ENCODE results near the gene KLF11. TPM values are rescaled to one million over a fixed set of nuclear protein-coding genes. Genes with fewer than 3 reads are reported as not detected.
"Not testable (repeated sequence)": the region's sequence is repeated elsewhere in the genome, so short reads cannot be mapped to it uniquely, and the experiment has no call there.

Gene KLF11
- total RNA-seq, 1 experiment from 2014 or later: 6.5 TPM

- DNase-seq (ENCODE audit: low spot score): no peak
These were observed 34.0 kb upstream of the KLF11 start for GRCh38 chr2:10009271-10009810.

- DNase-seq (ENCODE audit: low spot score): no peak
These were observed 33.3 kb upstream of the KLF11 start for GRCh38 chr2:10009811-10010781.

GRCh38 chr2:10010861-10011605 lies 32.3 kb upstream of the KLF11 start:
- DNase-seq (ENCODE audit: low spot score): not testable (repeated sequence)

- DNase-seq (ENCODE audit: low spot score): not testable (repeated sequence)
These were observed 31.6 kb upstream of the KLF11 start for GRCh38 chr2:10011606-10012325.

GRCh38 chr2:10012366-10012962 lies 30.9 kb upstream of the KLF11 start:
- not testable (repeated sequence) for DNase-seq (ENCODE audit: low spot score)

GRCh38 chr2:10012963-10013461 lies 30.3 kb upstream of the KLF11 start:
- DNase-seq (ENCODE audit: low spot score): no peak

- not testable (repeated sequence) for DNase-seq (ENCODE audit: low spot score)
These were observed 29.5 kb upstream of the KLF11 start for GRCh38 chr2:10013651-10014417.

- DNase-seq (ENCODE audit: low spot score): no peak
These were observed 28.7 kb upstream of the KLF11 start for GRCh38 chr2:10014418-10015190.

- not testable (repeated sequence) for DNase-seq (ENCODE audit: low spot score)
These were observed 27.9 kb upstream of the KLF11 start for GRCh38 chr2:10015376-10015989.

- DNase-seq (ENCODE audit: low spot score): no peak
These were observed 27.1 kb upstream of the KLF11 start for GRCh38 chr2:10016001-10016801.

- no peak for DNase-seq (ENCODE audit: low spot score)
These were observed 26.5 kb upstream of the KLF11 start for GRCh38 chr2:10016802-10017258.

GRCh38 chr2:10017313-10017941 lies 25.9 kb upstream of the KLF11 start:
- DNase-seq (ENCODE audit: low spot score): no peak

- no peak for DNase-seq (ENCODE audit: low spot score)
These were observed 24.2 kb upstream of the KLF11 start for GRCh38 chr2:10019174-10019573.

GRCh38 chr2:10019602-10020400 lies 23.5 kb upstream of the KLF11 start:
- no peak for DNase-seq (ENCODE audit: low spot score)

GRCh38 chr2:10022041-10022421 lies 21.3 kb upstream of the KLF11 start:
- no peak for DNase-seq (ENCODE audit: low spot score)

GRCh38 chr2:10022445-10022844 lies 20.9 kb upstream of the KLF11 start:
- DNase-seq (ENCODE audit: low spot score): no peak

Data from H4 (cell line).